GM18508 (cell line): ENCODE measurements around the gene E4F1.
"Not testable (repeated sequence)": the region's sequence is repeated elsewhere in the genome, so short reads cannot be mapped to it uniquely, and the experiment has no call there.

Experiments
- ATAC-seq: cut with Tn5 transposase; IDR thresholded peaks from one replicate; pipeline ENCODE4 v1.9.1; 2021; ENCODE audit warnings: moderate number of reproducible peaks; ENCODE audit not compliant: insufficient read depth, unreplicated experiment

Gene E4F1

GRCh38 chr16:2242598-2242997, 19.2 kb downstream of the E4F1 start:
- ATAC-seq = no peak

DNA sequence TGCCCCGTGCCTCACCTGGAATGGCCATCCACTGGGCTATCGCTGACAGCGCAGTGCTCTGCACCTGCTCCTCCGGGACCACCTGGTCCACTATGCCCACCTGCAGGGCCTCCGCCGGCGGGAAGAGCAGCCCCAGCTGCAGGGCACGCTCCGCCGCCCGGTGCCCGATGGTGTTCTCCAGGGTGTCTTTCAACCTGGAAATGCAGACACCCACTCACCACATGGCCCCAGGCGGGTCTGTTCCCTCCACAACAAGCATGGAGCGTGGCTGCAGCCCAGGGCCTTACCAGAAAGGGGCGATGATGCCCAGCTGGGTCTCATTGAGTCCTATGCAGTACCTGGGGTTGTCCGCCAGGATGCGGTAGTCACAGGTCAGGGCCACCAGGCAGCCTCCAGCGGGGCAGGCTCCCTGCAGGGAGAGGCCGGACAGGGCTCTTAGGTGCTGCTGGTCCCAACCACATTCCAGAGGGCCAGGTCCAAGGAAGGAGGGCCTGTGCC, 19.7 kb downstream of the E4F1 start:
- no peak for ATAC-seq

GRCh38 chr16:2243781-2244180, 20.4 kb downstream of the E4F1 start:
- ATAC-seq = no peak

DNA sequence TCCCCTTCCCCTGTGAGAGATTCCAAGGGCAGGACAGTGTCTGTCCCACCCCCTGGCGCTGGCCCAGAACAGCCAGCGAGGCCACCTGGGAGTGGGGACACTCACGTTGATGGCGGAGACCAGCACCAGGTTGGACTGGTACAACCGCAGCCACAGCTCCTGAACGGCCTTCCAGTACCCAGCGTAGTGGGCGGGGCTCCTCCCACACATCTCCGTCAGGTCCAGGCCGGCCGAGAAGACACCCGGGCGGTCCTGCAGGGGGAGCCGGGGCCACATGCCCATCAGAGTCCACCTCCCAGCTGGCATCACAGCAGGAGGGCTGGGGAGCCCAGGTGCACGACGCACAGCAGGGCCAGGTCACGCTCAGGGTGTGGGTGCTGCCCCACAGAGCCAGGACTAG, 20.9 kb downstream of the E4F1 start:
- no peak for ATAC-seq

DNA sequence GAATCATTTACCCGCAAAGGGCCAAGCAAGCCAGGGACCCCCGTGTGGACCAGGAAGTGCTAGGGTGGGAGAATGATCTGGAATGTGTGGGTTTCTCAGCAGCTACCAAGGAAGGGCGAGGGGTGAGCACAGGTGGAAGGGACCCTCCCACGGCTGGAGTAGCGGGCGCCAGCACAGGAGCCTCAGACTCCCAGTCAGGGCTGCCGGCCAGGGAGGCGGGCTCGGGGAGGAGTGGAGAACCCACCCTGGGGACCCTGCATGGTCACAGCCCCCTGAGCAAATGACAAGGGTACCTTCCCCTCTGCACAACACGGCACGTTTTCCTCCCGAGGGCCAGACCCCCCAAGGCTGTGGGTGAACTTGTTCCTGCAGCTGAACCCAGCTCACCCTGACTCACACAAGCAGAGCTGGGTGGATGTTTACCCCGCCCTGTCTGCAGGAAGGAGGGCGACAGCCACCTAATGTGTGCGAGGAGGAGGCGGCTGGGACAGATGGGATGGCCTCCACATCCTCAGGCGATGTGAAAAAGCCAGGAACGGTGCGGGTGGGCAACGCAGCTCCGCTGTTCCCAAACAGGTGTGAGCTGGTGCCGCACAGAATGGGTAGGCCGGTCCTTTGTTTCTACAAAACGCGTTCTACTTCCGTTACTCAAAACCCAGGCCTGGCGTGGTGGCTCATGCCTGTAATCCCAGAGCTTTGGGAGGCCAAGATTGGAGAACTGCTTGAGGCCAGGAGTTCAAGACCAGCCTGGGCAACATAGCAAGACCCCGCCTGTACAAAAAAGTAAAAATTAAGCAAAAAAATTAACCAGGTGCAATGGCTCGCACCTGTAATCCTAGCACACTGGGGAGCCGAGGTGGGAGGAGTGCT, 21.8 kb downstream of the E4F1 start:
- no peak for ATAC-seq

GRCh38 chr16:2246301-2246885, 23.0 kb downstream of the E4F1 start:
- no peak for ATAC-seq

- no peak for ATAC-seq
These were observed 27.4 kb downstream of the E4F1 start for GRCh38 chr16:2250652-2251295.

DNA sequence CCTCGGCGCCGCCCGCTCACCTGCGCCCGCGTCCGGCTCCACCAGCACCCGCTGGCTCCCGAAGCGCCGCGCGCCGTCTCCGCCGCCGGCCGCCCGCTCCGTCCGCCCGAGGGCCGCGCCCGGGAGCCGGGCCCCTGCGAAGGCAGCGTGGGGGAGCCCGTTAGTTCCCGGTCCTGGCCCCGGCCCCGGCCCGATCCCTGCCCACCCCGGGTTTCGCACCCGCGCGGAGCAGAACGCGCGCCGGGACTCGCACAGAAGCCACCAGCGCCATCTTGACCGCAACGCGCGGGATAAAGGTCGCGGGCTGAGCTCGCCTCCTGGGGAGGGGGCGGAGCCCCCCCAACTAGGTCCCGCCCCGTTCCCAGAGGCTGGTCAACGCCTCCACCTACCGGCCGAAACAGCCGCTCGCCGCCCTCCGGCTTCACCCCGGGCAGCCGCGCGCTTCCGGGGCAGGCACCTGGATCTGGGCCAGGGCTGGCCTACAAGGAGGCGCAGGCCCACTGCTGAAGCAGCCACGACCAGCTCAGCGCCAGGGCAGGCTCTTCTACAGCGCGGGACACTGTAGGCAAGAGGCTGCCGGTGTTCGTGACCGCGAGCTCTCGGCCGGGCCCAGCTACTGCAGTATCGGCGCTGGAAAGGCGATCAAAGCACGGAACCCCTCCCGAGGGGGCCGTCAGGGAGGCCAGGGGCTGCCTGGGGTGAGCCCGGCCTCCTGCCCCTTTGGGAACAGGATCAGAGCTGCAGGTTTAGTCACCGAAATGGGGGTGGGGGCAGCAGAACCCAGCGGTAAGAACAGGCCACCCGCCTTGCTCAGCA, 28.1 kb downstream of the E4F1 start, which contains the start of gene ECI1:
Gene ECI1 (minus strand): TSS at position 292 of the 816 bp plus-strand sequence. CDS start 21 bp downstream, at position 271.
- ATAC-seq = peak; percentile 43

DNA sequence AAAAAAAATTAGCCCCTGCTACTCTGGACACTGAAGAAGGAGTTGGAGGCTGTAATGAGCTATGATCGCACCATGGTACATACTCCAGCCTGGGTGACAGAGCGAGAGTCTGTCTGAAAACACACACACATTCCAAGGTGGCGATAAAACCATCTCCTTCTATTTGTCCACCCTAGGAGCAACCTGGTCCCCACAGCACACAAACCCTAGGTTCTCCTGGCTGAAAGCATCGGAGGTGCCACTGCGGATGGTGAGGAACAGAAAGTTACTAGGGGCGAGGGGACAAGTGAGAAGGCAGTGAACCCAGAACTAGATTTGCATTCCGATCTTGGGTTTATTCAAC, 29.4 kb downstream of the E4F1 start:
- no peak for ATAC-seq

DNA sequence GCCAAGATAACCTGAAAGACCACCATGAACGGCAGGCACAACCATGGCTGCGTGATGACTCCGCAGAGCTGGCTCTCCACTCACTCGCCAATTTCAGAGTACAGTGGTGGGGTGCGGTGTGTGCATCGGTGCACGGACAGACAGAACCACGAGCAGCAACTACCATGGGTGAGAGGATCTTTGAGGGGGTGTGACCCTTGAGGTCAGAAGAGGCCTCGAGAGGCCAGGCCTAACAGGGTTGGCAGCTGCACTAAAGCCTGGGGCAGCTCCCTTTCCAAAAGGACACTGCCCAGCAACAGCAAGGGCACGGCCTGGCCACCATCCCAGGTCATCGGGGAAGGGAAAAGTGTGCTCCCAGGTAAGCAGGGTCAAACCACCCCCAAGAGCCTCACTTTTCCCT, 29.9 kb downstream of the E4F1 start:
- no peak for ATAC-seq

- no peak for ATAC-seq
These were observed 33.2 kb downstream of the E4F1 start for GRCh38 chr16:2256531-2257140.

DNA sequence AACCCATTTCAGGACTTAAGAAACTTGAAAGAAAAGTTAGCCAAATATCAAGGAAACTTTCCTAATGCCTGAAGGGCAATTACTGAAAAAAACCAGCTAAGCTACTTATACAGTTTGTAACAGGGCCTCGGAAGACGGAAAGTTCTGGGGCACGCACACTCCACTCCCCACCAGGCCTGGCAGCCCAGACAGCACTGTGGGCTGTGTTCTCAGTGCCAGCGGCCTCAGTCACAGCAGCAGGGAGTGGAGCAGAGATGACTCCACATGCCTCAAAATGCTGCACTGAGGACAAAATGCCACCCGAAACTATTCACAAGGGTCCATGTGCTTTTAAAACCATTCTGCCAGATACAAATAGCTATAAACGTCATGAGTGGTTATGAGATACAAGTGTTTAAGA, 34.3 kb downstream of the E4F1 start:
- ATAC-seq = no peak

GRCh38 chr16:2258530-2258929, 35.1 kb downstream of the E4F1 start:
- not testable (repeated sequence) for ATAC-seq

DNA sequence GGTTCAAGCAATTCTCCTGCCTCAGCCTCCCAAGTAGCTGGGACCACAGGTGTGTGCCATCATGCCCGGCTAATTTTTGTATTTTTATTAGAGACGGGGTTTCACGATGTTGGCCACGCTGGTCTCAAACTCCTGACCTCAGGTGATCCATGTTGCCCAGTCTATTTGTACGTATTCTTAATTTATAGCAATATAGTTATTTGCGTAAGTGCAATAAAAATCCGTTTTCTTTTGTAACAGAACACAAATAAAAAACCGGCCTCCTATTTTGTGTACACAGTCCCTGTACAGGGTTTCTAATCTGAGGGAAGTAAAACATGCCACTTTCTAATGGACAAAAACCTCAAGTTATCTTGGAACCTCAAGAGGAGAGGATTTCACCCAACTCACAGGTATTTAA, 36.9 kb downstream of the E4F1 start:
- ATAC-seq = no peak

- ATAC-seq = not testable (repeated sequence)
These were observed 39.6 kb downstream of the E4F1 start for GRCh38 chr16:2263026-2263425.

- ATAC-seq = not testable (repeated sequence)
These were observed 43.5 kb downstream of the E4F1 start for GRCh38 chr16:2266887-2267286.

- peak; percentile 31 for ATAC-seq
These were observed 44.1 kb downstream of the E4F1 start for GRCh38 chr16:2267505-2267912.

- ATAC-seq = peak; percentile 43
These were observed 44.7 kb downstream of the E4F1 start, which contains the start of gene RNPS1 for GRCh38 chr16:2267913-2268666. RNPS1 (minus strand) TSS chr16:2268126; CDS start chr16:2264643, 3,483 bp downstream.

DNA sequence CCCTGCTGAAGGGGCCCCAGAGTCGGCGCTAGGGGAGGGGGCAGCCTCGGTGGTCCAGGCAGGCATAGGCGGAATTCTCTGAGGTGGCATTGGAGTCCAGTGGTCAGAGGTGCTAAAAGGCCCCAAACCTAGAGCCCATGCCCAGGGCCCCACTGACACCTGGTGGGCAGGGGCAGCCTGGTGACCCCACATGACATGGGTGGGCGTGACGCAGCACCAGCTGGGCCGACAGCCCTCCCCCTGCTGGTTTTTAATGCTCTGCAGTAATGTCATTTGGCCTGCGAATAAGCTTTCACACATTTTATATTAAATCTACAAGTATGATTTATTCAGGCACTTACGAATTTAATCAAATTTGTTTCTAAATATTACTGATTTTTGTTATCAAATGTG, 46.7 kb downstream of the E4F1 start:
- ATAC-seq = no peak
